Epithelial cell of proximal tubule (primary cell): ENCODE measurements around the gene GFPT1. TPM values are rescaled to one million over a fixed set of nuclear protein-coding genes. Genes with fewer than 3 reads are reported as not detected.

ENCODE experiments used
- DNase-seq: peaks from one replicate; pipeline ENCODE4 v3.0.0-alpha.2; 2011; ENCODE audit warnings: low read depth
- H3K4me3 ChIP-seq: 2 replicates; pipeline ENCODE4 v1.5.1; 2011; ENCODE audit warnings: low read depth, mild to moderate bottlenecking, low read length
- total RNA-seq: library from RNA; depleted of rRNA; stranded (reverse); fragments of >200 nt; gene quantifications from 2 replicates; pipeline ENCODE4 v1.2.3, GENCODE V29; 2015
- TF ChIP-seq, protein P1 (sequence below): conservative IDR thresholded peaks from 2 replicates; pipeline ENCODE4 v1.5.1; 2012; ENCODE audit warnings: low read depth, mild to moderate bottlenecking, low read length

The GFPT1 gene
- total RNA-seq, 1 donor from 2014 or later: 20.3 TPM

- TF ChIP-seq, protein P1, sequence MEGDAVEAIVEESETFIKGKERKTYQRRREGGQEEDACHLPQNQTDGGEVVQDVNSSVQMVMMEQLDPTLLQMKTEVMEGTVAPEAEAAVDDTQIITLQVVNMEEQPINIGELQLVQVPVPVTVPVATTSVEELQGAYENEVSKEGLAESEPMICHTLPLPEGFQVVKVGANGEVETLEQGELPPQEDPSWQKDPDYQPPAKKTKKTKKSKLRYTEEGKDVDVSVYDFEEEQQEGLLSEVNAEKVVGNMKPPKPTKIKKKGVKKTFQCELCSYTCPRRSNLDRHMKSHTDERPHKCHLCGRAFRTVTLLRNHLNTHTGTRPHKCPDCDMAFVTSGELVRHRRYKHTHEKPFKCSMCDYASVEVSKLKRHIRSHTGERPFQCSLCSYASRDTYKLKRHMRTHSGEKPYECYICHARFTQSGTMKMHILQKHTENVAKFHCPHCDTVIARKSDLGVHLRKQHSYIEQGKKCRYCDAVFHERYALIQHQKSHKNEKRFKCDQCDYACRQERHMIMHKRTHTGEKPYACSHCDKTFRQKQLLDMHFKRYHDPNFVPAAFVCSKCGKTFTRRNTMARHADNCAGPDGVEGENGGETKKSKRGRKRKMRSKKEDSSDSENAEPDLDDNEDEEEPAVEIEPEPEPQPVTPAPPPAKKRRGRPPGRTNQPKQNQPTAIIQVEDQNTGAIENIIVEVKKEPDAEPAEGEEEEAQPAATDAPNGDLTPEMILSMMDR: no peak
- DNase-seq: no peak
- H3K4me3 ChIP-seq: no peak overlapping the region
Observed at GRCh38 chr2:69384618-69385081, 2.4 kb downstream of the GFPT1 start.

- no peak for DNase-seq
- TF ChIP-seq, protein P1: no peak
- H3K4me3 ChIP-seq: no peak overlapping the region
Observed at GRCh38 chr2:69383176-69383812, 3.7 kb downstream of the GFPT1 start.

- TF ChIP-seq, protein P1: no peak
- no peak for DNase-seq
- H3K4me3 ChIP-seq: no peak overlapping the region
Observed at GRCh38 chr2:69382547-69382946, 4.5 kb downstream of the GFPT1 start.

GRCh38 chr2:69381337-69381737, 5.7 kb downstream of the GFPT1 start:
- H3K4me3 ChIP-seq: no peak overlapping the region
- TF ChIP-seq, protein P1: no peak
- DNase-seq: no peak

DNA sequence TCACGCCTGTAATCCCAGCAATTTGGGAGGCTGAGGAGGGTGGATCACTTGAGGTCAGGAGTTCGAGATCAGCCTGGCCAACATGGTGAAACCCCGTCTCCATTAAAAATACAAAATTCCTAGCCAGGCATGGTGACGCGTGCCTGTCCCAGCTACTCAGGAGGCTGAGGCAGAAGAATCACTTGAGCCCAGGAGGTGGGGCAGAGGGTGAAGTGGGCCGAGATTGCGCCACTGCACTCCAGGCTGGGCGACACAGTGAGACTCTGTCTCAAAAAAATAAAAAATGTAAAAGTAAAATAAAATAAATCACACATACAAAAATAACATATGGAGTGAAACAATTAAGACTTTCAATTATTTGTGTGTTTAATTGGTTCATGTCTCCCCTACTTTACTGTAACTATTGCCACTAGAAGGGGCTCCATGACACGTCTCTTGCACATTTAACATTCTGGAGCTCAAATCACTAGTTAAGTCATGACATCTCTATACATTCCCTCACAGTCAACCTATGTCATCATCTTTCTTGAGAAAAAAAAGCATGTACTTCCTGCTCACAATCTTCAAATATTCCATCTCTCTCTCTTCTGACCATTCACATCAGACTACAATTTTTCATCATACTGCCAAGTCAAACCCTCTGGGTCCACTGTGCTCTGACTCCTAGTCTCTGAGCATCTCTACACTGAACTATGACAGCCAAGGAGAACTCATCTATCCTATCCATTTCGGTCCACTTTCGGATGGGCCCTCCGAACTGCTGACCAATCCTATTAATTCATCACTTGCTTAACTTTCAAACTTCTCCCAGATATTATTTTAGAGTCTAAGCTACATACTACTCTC, 6.7 kb downstream of the GFPT1 start:
- H3K4me3 ChIP-seq: no peak overlapping the region
- DNase-seq: no peak
- TF ChIP-seq, protein P1: no peak

DNA sequence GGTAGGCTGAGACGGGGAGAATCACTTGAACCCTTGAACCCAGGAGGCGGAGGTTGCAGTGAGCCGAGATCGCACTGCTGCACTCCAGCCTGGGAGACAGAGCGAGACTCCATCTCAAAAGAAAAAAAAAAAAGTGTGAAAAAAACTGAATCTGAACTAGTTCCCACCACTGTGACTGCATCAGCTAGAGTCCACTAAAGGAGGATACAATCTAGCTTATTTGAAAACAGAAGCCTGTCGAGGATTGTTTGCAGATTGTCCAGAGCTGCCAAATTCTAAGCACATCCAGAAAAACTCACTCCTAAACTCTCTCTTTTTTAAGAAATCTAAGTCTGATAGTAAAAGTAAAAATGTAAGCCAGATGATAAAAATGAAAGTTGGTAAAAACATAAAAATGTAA, 10.6 kb downstream of the GFPT1 start:
- H3K4me3 ChIP-seq: no peak overlapping the region
- DNase-seq: no peak
- TF ChIP-seq, protein P1: no peak
